D721Med (cell line): Measurements from ENCODE around the gene LRP2.
"Not testable (repeated sequence)": the region's sequence is repeated elsewhere in the genome, so short reads cannot be mapped to it uniquely, and the experiment has no call there.

ENCODE experiments used
- DNase-seq: peaks from one replicate; pipeline ENCODE4 v3.0.0; 2011; ENCODE audit warnings: low spot score; ENCODE audit not compliant: insufficient read length
- FAIRE-seq: peaks from 2 replicates; lab custom pipeline; 2011; peaks lifted over from hg19 to GRCh38; lab: Jason Lieb, UNC
- TF ChIP-seq, protein P1 (sequence below): IDR thresholded peaks from 2 replicates; pipeline ENCODE4 v1.5.1; 2012; ENCODE audit warnings: mild to moderate bottlenecking, control low read depth; ENCODE audit not compliant: insufficient read depth; ENCODE audit errors: missing control alignments

The LRP2 gene

DNA sequence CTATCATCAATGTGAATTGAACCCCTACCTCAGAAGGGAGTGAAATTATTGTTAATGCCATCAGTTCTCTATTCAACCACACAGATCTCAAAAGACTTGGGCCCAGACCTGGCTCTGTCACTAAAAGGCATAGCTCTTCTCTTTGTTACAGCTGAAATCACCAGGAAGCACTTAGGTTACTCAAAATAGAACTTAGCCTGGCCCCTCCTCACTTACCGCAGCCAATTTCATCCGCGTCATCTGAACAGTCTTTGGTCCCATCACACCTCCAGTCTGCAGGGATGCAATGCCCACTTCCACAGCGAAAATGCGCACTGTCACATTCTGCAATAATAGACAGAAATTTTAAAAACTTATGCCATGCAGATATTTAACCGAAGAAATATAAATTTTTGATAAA is 41.8 kb downstream of the LRP2 start:
- DNase-seq (no peak), FAIRE-seq (no peak)
- TF ChIP-seq, protein P1, sequence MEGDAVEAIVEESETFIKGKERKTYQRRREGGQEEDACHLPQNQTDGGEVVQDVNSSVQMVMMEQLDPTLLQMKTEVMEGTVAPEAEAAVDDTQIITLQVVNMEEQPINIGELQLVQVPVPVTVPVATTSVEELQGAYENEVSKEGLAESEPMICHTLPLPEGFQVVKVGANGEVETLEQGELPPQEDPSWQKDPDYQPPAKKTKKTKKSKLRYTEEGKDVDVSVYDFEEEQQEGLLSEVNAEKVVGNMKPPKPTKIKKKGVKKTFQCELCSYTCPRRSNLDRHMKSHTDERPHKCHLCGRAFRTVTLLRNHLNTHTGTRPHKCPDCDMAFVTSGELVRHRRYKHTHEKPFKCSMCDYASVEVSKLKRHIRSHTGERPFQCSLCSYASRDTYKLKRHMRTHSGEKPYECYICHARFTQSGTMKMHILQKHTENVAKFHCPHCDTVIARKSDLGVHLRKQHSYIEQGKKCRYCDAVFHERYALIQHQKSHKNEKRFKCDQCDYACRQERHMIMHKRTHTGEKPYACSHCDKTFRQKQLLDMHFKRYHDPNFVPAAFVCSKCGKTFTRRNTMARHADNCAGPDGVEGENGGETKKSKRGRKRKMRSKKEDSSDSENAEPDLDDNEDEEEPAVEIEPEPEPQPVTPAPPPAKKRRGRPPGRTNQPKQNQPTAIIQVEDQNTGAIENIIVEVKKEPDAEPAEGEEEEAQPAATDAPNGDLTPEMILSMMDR, result no peak

GRCh38 chr2:169315357-169315756 is 47.0 kb downstream of the LRP2 start:
- FAIRE-seq, result no peak
- no peak for DNase-seq
- TF ChIP-seq, protein P1, result no peak

DNA sequence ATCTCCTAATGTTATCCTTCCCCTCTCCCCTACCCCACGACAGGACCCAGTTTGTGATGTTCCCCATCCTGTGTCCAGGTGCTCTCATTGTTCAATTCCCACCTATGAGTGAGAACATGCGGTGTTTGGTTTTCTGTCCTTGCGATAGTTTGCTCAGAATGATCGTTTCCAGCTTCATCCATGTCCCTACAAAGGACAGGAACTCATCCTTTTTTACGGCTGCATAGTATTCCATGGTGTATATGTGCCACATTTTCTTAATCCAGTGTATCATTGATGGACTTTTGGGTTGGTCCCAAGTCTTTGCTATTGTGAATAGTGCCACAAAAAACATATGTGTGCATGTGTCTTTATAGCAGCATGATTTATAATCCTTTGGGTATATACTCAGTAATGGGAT is 54.0 kb downstream of the LRP2 start:
- FAIRE-seq, DNase-seq: not testable (repeated sequence)

- FAIRE-seq, DNase-seq: not testable (repeated sequence)
Measured at GRCh38 chr2:169304689-169305088, 57.6 kb downstream of the LRP2 start.

- no peak for DNase-seq
- TF ChIP-seq, protein P1, result no peak
- FAIRE-seq, result no peak
Measured at GRCh38 chr2:169303579-169304305, 58.6 kb downstream of the LRP2 start.

DNA sequence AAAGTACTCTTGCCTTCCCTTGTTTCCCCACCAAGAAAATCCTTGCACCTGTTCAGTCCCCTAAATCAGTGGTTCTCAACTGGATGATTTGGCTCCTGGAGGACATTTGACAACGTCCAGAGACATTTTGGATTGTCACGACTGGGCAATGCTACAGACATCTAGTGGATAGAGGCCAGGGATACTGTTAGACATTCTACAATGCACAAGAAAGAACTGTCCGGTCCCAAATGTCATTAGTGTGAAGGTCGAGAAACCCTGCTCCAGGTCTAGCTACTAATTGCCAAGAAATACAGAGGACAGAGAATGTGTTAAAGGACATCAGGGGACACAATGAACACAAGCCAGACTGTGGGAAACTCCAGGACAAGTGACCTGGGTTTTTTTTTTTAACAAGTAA is 60.0 kb downstream of the LRP2 start:
- TF ChIP-seq, protein P1, result no peak
- DNase-seq (no peak), FAIRE-seq (no peak)

DNA sequence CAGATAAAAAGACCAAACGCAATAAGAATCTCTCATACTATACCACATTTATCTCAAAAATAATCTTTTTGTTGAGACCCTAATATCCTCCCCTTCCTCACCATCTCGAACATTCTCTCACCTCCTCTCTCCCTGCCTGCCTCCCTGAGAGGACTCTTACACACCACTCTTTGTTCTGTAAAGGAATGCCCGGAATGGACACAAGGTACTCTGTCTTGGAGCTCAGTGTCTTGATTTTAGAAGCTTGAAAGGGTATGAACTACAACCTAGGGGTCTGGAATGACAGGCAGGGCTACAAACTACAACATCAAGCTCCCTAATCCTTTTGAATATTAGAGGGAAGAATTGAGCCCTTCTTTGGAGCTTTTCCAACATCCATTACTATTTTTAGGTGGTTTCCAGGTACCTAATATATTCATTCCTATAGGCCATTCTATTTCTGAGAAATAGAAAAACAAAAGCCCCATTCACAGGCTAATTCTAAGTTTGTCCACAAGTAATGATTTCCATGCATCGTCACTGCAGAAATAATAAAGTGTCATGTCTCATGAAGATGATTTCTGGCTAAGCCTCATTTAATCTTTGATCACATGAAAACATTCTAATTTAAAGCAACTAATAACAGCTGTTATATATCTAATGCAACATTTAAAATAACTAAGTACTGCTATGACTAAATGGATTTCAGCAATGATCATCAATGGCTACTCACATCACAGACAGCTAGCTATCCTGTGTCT is 60.6 kb downstream of the LRP2 start:
- no peak for FAIRE-seq

More for the DNA sequence above, 60.6 kb downstream of the LRP2 start:
- TF ChIP-seq, protein P1, result no peak
- no peak for DNase-seq
